Trophoblast cell (in vitro differentiated cells and primary cell): ENCODE measurements around the gene TMEM273.

Experiments used
- DNase-seq, 2 donors: peaks; one replicate each; pipeline ENCODE4 v3.0.0-alpha.2; 2016
- H2AFZ ChIP-seq: 2 replicates; pipeline ENCODE4 v1.6.1; 2013; ENCODE audit warnings: low read length, moderate library complexity, mild to moderate bottlenecking; ENCODE audit not compliant: insufficient read depth, poor library complexity
- H2AK5ac ChIP-seq: 2 replicates; pipeline ENCODE4 v1.6.1; 2013; ENCODE audit warnings: mild to moderate bottlenecking, low read length
- H2BK120ac ChIP-seq: 2 replicates; pipeline ENCODE4 v1.6.1; 2013; ENCODE audit warnings: low read length, mild to moderate bottlenecking, moderate library complexity; ENCODE audit not compliant: insufficient read depth, poor library complexity
- H2BK12ac ChIP-seq: 2 replicates; pipeline ENCODE4 v1.6.1; 2013; ENCODE audit warnings: mild to moderate bottlenecking, low read length, moderate library complexity
- H2BK5ac ChIP-seq: 2 replicates; pipeline ENCODE4 v1.6.1; 2013; ENCODE audit warnings: low read length, low read depth, moderate library complexity, mild to moderate bottlenecking; ENCODE audit not compliant: poor library complexity
- H3K14ac ChIP-seq: 2 replicates; pipeline ENCODE4 v1.6.1; 2013; ENCODE audit warnings: mild to moderate bottlenecking, low read length
- H3K18ac ChIP-seq: 2 replicates; pipeline ENCODE4 v1.6.1; 2013; ENCODE audit warnings: mild to moderate bottlenecking, low read length
- H3K23ac ChIP-seq: 2 replicates; pipeline ENCODE4 v1.6.1; 2013; ENCODE audit warnings: low read length
- H3K27ac ChIP-seq: 2 replicates; pipeline ENCODE4 v1.5.1; 2013; ENCODE audit warnings: low read depth, mild to moderate bottlenecking, inconsistent platforms, low read length, moderate library complexity
- H3K27me3 ChIP-seq: 2 replicates; pipeline ENCODE4 v1.6.1; 2013; ENCODE audit warnings: inconsistent platforms, mild to moderate bottlenecking, low read length, moderate library complexity; ENCODE audit not compliant: insufficient read depth
- H3K36me3 ChIP-seq, 2 experiments: 1 replicate in 1 of 2; 2 replicates in 1 of 2; pipeline ENCODE4 v1.6.1; 2013; ENCODE audit warnings: low read length in 2 of 2, mild to moderate bottlenecking in 2 of 2, moderate library complexity in 1 of 2; ENCODE audit not compliant: insufficient read depth in 2 of 2, control insufficient read depth in 1 of 2
- H3K4ac ChIP-seq: 2 replicates; pipeline ENCODE4 v1.6.1; 2013; ENCODE audit warnings: low read depth, mild to moderate bottlenecking, low read length, moderate library complexity
- H3K4me1 ChIP-seq, 2 experiments: 1 replicate in 1 of 2; 2 replicates in 1 of 2; pipeline ENCODE4 v1.6.1; 2013; ENCODE audit warnings: low read length in 2 of 2, mild to moderate bottlenecking in 2 of 2, moderate library complexity in 1 of 2; ENCODE audit not compliant: insufficient read depth in 2 of 2, control insufficient read depth in 1 of 2
- H3K4me2 ChIP-seq: 2 replicates; pipeline ENCODE4 v1.6.1; 2013; ENCODE audit warnings: inconsistent platforms, mild to moderate bottlenecking, low read length, moderate library complexity
- H3K4me3 ChIP-seq: 2 replicates; pipeline ENCODE4 v1.5.1; 2013; ENCODE audit warnings: mild to moderate bottlenecking, low read depth, low read length, inconsistent platforms
- H3K79me1 ChIP-seq: one replicate; pipeline ENCODE4 v1.6.1; 2013; ENCODE audit warnings: low read length
- H3K79me2 ChIP-seq: 2 replicates; pipeline ENCODE4 v1.6.1; 2013; ENCODE audit warnings: low read length, mild to moderate bottlenecking; ENCODE audit not compliant: control insufficient read depth, insufficient read depth, poor library complexity
- H3K9ac ChIP-seq: 2 replicates; pipeline ENCODE4 v1.6.1; 2013; ENCODE audit warnings: mild to moderate bottlenecking, low read length
- H3K9me3 ChIP-seq: 2 replicates; pipeline ENCODE4 v1.6.1; 2013; ENCODE audit warnings: low read depth, mild to moderate bottlenecking, control low read depth, inconsistent platforms, low read length; ENCODE audit not compliant: insufficient read depth
- H4K12ac ChIP-seq: 2 replicates; pipeline ENCODE4 v1.6.1; 2013; ENCODE audit warnings: low read depth, mild to moderate bottlenecking, low read length, moderate library complexity
- H4K8ac ChIP-seq: 2 replicates; pipeline ENCODE4 v1.6.1; 2013; ENCODE audit warnings: low read depth, mild to moderate bottlenecking, low read length, moderate library complexity
- H4K91ac ChIP-seq: one replicate; pipeline ENCODE4 v1.6.1; 2013; ENCODE audit warnings: low read depth, mild to moderate bottlenecking, low read length, moderate library complexity
- WGBS: extraction: QIAGEN DNeasy Blood & Tissue Kit; methylation state at CpG from one replicate; pipeline ENCODE4 v1.1.7; 2013; ENCODE audit warnings: missing lambda C conversion rate; ENCODE audit not compliant: insufficient read length, insufficient coverage; ENCODE audit errors: extremely low coverage; 5-methylcytosine and 5-hydroxymethylcytosine counted together

The TMEM273 gene

GRCh38 chr10:49230004-49230403, 41.8 kb upstream of the TMEM273 start:
- DNase-seq: no peak
- no peak overlapping the region for H2BK12ac ChIP-seq
- peaks cover 3% of the 10 kb centered on the region for H3K9me3 ChIP-seq
- H4K12ac ChIP-seq: no peak overlapping the region
- H3K27ac ChIP-seq: no peak overlapping the region
- no peak overlapping the region for H2BK5ac ChIP-seq
- no peaks in the 10 kb centered on the region for H3K79me2 ChIP-seq
- no peaks in the 10 kb centered on the region for H3K79me1 ChIP-seq
- no peak overlapping the region for H4K91ac ChIP-seq
- WGBS: no CpG with 5 or more reads among the region's 7 CpGs
- no peak overlapping the region for H3K4me2 ChIP-seq
- H3K4me1 ChIP-seq: no peaks in the 10 kb centered on the region
- H3K4ac ChIP-seq: no peak overlapping the region
- no peak overlapping the region for H3K14ac ChIP-seq
- H3K36me3 ChIP-seq: no peaks in the 10 kb centered on the region
- no peak overlapping the region for H3K18ac ChIP-seq
- H3K23ac ChIP-seq: no peak overlapping the region
- no peak overlapping the region for H3K4me3 ChIP-seq
- H3K9ac ChIP-seq: no peak overlapping the region
- no peaks in the 10 kb centered on the region for H3K27me3 ChIP-seq
- H2AFZ ChIP-seq: no peak overlapping the region
- no peak overlapping the region for H2AK5ac ChIP-seq
- H4K8ac ChIP-seq: no peak overlapping the region
- no peak overlapping the region for H2BK120ac ChIP-seq

GRCh38 chr10:49228677-49229076, 40.5 kb upstream of the TMEM273 start:
- H3K27ac ChIP-seq: no peak overlapping the region
- H3K79me1 ChIP-seq: no peaks in the 10 kb centered on the region
- WGBS: no CpG with 5 or more reads among the region's 20 CpGs
- no peak overlapping the region for H3K18ac ChIP-seq
- peaks cover 3% of the 10 kb centered on the region for H3K9me3 ChIP-seq
- no peak overlapping the region for H2BK5ac ChIP-seq
- no peak overlapping the region for H3K4ac ChIP-seq
- no peak overlapping the region for H2AFZ ChIP-seq
- H3K4me3 ChIP-seq: no peak overlapping the region
- no peak overlapping the region for H4K12ac ChIP-seq
- no peaks in the 10 kb centered on the region for H3K79me2 ChIP-seq
- H3K9ac ChIP-seq: no peak overlapping the region
- no peak overlapping the region for H2AK5ac ChIP-seq
- H3K14ac ChIP-seq: no peak overlapping the region
- no peak for DNase-seq
- no peak overlapping the region for H4K91ac ChIP-seq
- H4K8ac ChIP-seq: no peak overlapping the region
- no peaks in the 10 kb centered on the region for H3K36me3 ChIP-seq
- no peak overlapping the region for H2BK120ac ChIP-seq
- no peaks in the 10 kb centered on the region for H3K27me3 ChIP-seq
- H3K23ac ChIP-seq: no peak overlapping the region
- H3K4me1 ChIP-seq: no peaks in the 10 kb centered on the region
- no peak overlapping the region for H3K4me2 ChIP-seq
- H2BK12ac ChIP-seq: no peak overlapping the region

- Histone ChIP-seq H4K12ac (no peak overlapping the region), H3K14ac (no peak overlapping the region), H3K27ac (no peak overlapping the region), H4K91ac (no peak overlapping the region), H4K8ac (no peak overlapping the region), H3K4me1 (no peaks in the 10 kb centered on the region), H3K36me3 (no peaks in the 10 kb centered on the region), H3K27me3 (no peaks in the 10 kb centered on the region), H2AFZ (no peak overlapping the region), H2BK12ac (no peak overlapping the region), H3K9ac (no peak overlapping the region), H3K4ac (no peak overlapping the region), H3K18ac (no peak overlapping the region), H3K9me3 (peaks cover 3% of the 10 kb centered on the region), H3K4me2 (no peak overlapping the region), H2BK120ac (no peak overlapping the region), H3K79me1 (no peaks in the 10 kb centered on the region), H2AK5ac (no peak overlapping the region), H2BK5ac (no peak overlapping the region), H3K79me2 (no peaks in the 10 kb centered on the region), H3K4me3 (no peak overlapping the region), H3K23ac (no peak overlapping the region)
- no CpG with 5 or more reads among the region's 5 CpGs for WGBS
- no peak for DNase-seq
These were observed 39.2 kb upstream of the TMEM273 start for GRCh38 chr10:49227406-49227805.

- Histone ChIP-seq H2BK120ac (no peak overlapping the region), H4K8ac (no peak overlapping the region), H3K79me2 (no peaks in the 10 kb centered on the region), H3K23ac (no peak overlapping the region), H2AK5ac (no peak overlapping the region), H3K9ac (no peak overlapping the region), H3K14ac (no peak overlapping the region), H3K18ac (no peak overlapping the region), H2AFZ (no peak overlapping the region), H3K4me3 (no peak overlapping the region), H4K12ac (no peak overlapping the region), H3K9me3 (peaks cover 3% of the 10 kb centered on the region), H3K27ac (no peak overlapping the region), H3K4me1 (no peaks in the 10 kb centered on the region), H3K27me3 (no peaks in the 10 kb centered on the region), H3K4ac (no peak overlapping the region), H4K91ac (no peak overlapping the region), H3K36me3 (no peaks in the 10 kb centered on the region), H3K79me1 (no peaks in the 10 kb centered on the region), H2BK5ac (no peak overlapping the region), H3K4me2 (no peak overlapping the region), H2BK12ac (no peak overlapping the region)
- WGBS: no CpG with 5 or more reads among the region's 4 CpGs
- no peak for DNase-seq
These were observed 38.4 kb upstream of the TMEM273 start for GRCh38 chr10:49226594-49226993.
